Mesenchymal stem cell (in vitro differentiated cells and primary cell): ENCODE measurements around the gene VPS13A.

Experiments used
- DNase-seq: peaks from one replicate; pipeline ENCODE4 v3.0.0-alpha.2; 2013
- H2AFZ ChIP-seq: one replicate; pipeline ENCODE4 v1.6.1; 2013; ENCODE audit warnings: low read depth, mild to moderate bottlenecking, control low read depth, inconsistent platforms, low read length, moderate library complexity
- H2AK5ac ChIP-seq: 2 replicates; pipeline ENCODE4 v1.6.1; 2013; ENCODE audit warnings: low read length, moderate library complexity, mild to moderate bottlenecking, inconsistent platforms; ENCODE audit not compliant: severe bottlenecking
- H2BK120ac ChIP-seq: one replicate; pipeline ENCODE4 v1.6.1; 2013; ENCODE audit warnings: low read depth, mild to moderate bottlenecking, inconsistent platforms, low read length, moderate library complexity
- H2BK12ac ChIP-seq, 2 experiments: one replicate each; pipeline ENCODE4 v1.6.1; 2013; ENCODE audit warnings: inconsistent platforms in 2 of 2, low read length in 2 of 2, mild to moderate bottlenecking in 2 of 2, moderate library complexity in 2 of 2, control low read depth in 1 of 2
- H2BK15ac ChIP-seq: one replicate; pipeline ENCODE4 v1.6.1; 2013; ENCODE audit warnings: mild to moderate bottlenecking, low read depth, inconsistent platforms; ENCODE audit not compliant: poor library complexity, severe bottlenecking
- H2BK5ac ChIP-seq: 2 replicates; pipeline ENCODE4 v1.6.1; 2013; ENCODE audit warnings: low read depth, mild to moderate bottlenecking, low read length, control low read depth, inconsistent platforms; ENCODE audit not compliant: poor library complexity, severe bottlenecking
- H3K14ac ChIP-seq, 2 experiments: one replicate each; pipeline ENCODE4 v1.6.1; 2013; ENCODE audit warnings: inconsistent platforms in 2 of 2, low read length in 2 of 2, control low read depth in 1 of 2, mild to moderate bottlenecking in 1 of 2, moderate library complexity in 1 of 2
- H3K18ac ChIP-seq, 2 experiments: one replicate each; pipeline ENCODE4 v1.6.1; 2013; ENCODE audit warnings: inconsistent platforms in 2 of 2, low read length in 2 of 2, control low read depth in 1 of 2, low read depth in 1 of 2, mild to moderate bottlenecking in 1 of 2
- H3K23ac ChIP-seq, 2 experiments: one replicate each; pipeline ENCODE4 v1.6.1; 2013; ENCODE audit warnings: inconsistent platforms in 2 of 2, low read length in 2 of 2, mild to moderate bottlenecking in 2 of 2, moderate library complexity in 2 of 2, control low read depth in 1 of 2
- H3K27ac ChIP-seq: 2 replicates; pipeline ENCODE4 v1.5.1; 2013; ENCODE audit warnings: mild to moderate bottlenecking, moderate library complexity, low read length, control low read depth, inconsistent platforms; ENCODE audit not compliant: poor library complexity, severe bottlenecking
- H3K27me3 ChIP-seq, 2 experiments: 2 replicates each; pipeline versions ENCODE4 v1.6.1 to v1.7.0; 2013; ENCODE audit warnings: low read length in 2 of 2, mild to moderate bottlenecking in 2 of 2, moderate library complexity in 2 of 2, control low read depth in 1 of 2, inconsistent platforms in 1 of 2; ENCODE audit not compliant: control insufficient read depth in 1 of 2, insufficient read depth in 1 of 2
- H3K36me3 ChIP-seq, 2 experiments: 2 replicates each; pipeline versions ENCODE4 v1.6.1 to v1.7.0; 2013; ENCODE audit warnings: low read length in 2 of 2, control low read depth in 1 of 2, inconsistent platforms in 1 of 2, low read depth in 1 of 2, mild to moderate bottlenecking in 1 of 2; ENCODE audit not compliant: insufficient read depth in 2 of 2, control insufficient read depth in 1 of 2
- H3K4ac ChIP-seq, 2 experiments: one replicate each; pipeline ENCODE4 v1.6.1; 2013; ENCODE audit warnings: inconsistent platforms in 2 of 2, low read length in 2 of 2, mild to moderate bottlenecking in 2 of 2, moderate library complexity in 2 of 2, control low read depth in 1 of 2, low read depth in 1 of 2
- H3K4me1 ChIP-seq: 2 replicates; pipeline ENCODE4 v1.6.1; 2013; ENCODE audit warnings: low read depth, low read length, control low read depth; ENCODE audit not compliant: control insufficient read depth, insufficient read depth
- H3K4me2 ChIP-seq: 2 replicates; pipeline ENCODE4 v1.6.1; 2013; ENCODE audit warnings: low read length, mild to moderate bottlenecking, inconsistent platforms; ENCODE audit not compliant: poor library complexity, severe bottlenecking
- H3K4me3 ChIP-seq, 2 experiments: 2 replicates each; pipeline versions ENCODE4 v1.5.1 to v1.7.0; 2013; ENCODE audit warnings: low read length in 2 of 2, mild to moderate bottlenecking in 2 of 2, control low read depth in 1 of 2, low read depth in 1 of 2; ENCODE audit not compliant: insufficient read depth in 1 of 2
- H3K79me1 ChIP-seq: replicated peaks from 2 replicates; pipeline ENCODE4 v1.6.1; 2013; ENCODE audit warnings: mild to moderate bottlenecking, control low read depth, low read length, inconsistent platforms; ENCODE audit not compliant: poor library complexity, severe bottlenecking
- H3K9ac ChIP-seq: 2 replicates; pipeline ENCODE4 v1.7.0; 2013; ENCODE audit warnings: mild to moderate bottlenecking, low read length, moderate library complexity
- H3K9me3 ChIP-seq: 2 replicates; pipeline ENCODE4 v1.7.0; 2013; ENCODE audit warnings: mild to moderate bottlenecking, low read length; ENCODE audit not compliant: control insufficient read depth
- H4K8ac ChIP-seq: one replicate; pipeline ENCODE4 v1.6.1; 2013; ENCODE audit warnings: inconsistent platforms, mild to moderate bottlenecking, low read length, moderate library complexity
- H4K91ac ChIP-seq: one replicate; pipeline ENCODE4 v1.6.1; 2013; ENCODE audit warnings: mild to moderate bottlenecking, low read length, inconsistent platforms
- WGBS: methylation state at CpG from one replicate; pipeline ENCODE4 v1.1.7; 2013; ENCODE audit warnings: mixed read lengths; 5-methylcytosine and 5-hydroxymethylcytosine counted together

The VPS13A gene

DNA sequence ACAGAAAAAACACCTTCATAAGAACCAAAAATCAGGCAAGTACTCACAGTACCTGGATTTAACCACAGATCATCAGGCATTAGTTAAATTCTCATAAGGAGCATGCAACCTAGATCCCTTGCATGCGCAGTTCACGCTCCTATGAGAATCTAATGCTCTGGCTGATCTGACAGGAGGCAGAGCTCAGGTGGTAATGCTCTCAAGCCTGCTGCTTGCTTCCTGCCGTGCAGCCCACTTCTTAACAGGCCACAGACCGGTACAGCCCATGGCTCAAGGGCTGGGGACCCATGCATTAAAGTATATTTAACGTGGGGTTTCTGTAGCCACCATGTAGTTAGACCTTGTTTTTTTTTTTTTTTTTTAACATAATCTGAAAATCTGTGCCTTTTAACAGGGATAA, 147.7 kb downstream of the VPS13A start:
- H3K4me2 ChIP-seq = no peak overlapping the region
- no peak overlapping the region for H3K14ac ChIP-seq
- no peak overlapping the region for H4K8ac ChIP-seq
- no peak overlapping the region for H2AK5ac ChIP-seq
- H4K91ac ChIP-seq = no peak overlapping the region
- no peak overlapping the region for H2BK5ac ChIP-seq
- no peak overlapping the region for H2BK15ac ChIP-seq
- no peaks in the 10 kb centered on the region for H3K27me3 ChIP-seq
- peaks cover 2% of the 10 kb centered on the region for H3K79me1 ChIP-seq
- H3K23ac ChIP-seq = no peak overlapping the region
- WGBS = 93% methylated on average over 3 of the region's 5 CpGs
- no peak overlapping the region for H2BK120ac ChIP-seq
- no peak overlapping the region for H3K18ac ChIP-seq
- no peak overlapping the region for H2BK12ac ChIP-seq
- peaks cover 5 to 20% of the 10 kb centered on the region in 2 experiments for H3K36me3 ChIP-seq
- no peak overlapping the region for H3K4ac ChIP-seq
- no peak overlapping the region for H2AFZ ChIP-seq
- no peaks in the 10 kb centered on the region for H3K9me3 ChIP-seq
- no peaks in the 10 kb centered on the region for H3K4me1 ChIP-seq
- H3K27ac ChIP-seq = no peak overlapping the region
- H3K4me3 ChIP-seq = no peak overlapping the region
- no peak for DNase-seq
- H3K9ac ChIP-seq = no peak overlapping the region

DNA sequence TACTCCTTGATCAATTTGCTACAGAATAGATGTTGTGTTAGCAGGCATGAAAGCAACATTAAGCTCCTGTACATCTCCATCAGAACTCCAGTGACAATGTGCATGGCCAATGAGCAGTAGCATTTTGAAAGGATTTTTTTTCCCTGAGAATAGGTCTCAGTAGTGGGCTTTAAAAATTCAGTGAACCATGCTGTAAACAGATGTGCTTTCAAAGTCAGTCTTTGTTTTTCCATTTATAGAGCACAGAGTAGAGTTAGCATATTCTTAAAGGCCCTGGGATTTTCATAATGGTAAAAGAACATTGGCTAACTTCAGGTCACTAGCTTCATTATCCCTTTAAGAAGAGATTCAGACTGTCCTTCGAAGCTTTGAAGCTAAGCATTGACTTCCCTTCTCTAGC, 150.8 kb downstream of the VPS13A start:
- WGBS = 100% methylated on average over 1 of the region's 1 CpG
- Histone ChIP-seq H2BK15ac (no peak overlapping the region), H3K4me3 (no peak overlapping the region), H4K8ac (no peak overlapping the region), H3K23ac (no peak overlapping the region), H3K36me3 (peaks cover 5 to 16% of the 10 kb centered on the region in 2 experiments), H3K79me1 (peaks cover 2% of the 10 kb centered on the region), H3K4ac (no peak overlapping the region), H3K27ac (no peak overlapping the region), H2AK5ac (no peak overlapping the region), H2BK5ac (no peak overlapping the region), H3K27me3 (no peaks in the 10 kb centered on the region), H3K9me3 (no peaks in the 10 kb centered on the region), H3K9ac (no peak overlapping the region), H2BK12ac (no peak overlapping the region), H3K18ac (no peak overlapping the region), H3K14ac (no peak overlapping the region), H3K4me2 (no peak overlapping the region), H3K4me1 (no peaks in the 10 kb centered on the region), H2BK120ac (no peak overlapping the region), H4K91ac (no peak overlapping the region), H2AFZ (no peak overlapping the region)
- no peak for DNase-seq

DNA sequence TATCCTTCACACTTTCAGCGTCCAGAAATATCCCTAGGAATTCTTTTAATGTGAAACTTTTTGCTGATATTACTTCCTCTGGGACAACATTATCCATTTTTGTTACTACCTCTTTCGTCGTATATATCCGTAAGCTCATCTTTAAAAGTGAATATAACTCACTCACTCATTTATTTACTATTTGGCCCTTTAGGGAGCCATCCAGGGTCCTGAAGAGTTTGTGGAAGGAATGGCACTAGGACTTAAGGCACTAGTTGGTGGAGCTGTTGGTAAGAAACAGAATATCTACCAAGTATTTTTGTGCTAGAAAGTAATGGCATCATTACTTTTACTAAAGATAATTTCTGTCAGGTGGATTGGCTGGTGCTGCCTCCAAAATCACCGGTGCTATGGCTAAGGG, 192.7 kb downstream of the VPS13A start:
- Histone ChIP-seq H2BK5ac (no peak overlapping the region), H4K8ac (no peak overlapping the region), H3K36me3 (peaks cover 0 to 18% of the 10 kb centered on the region in 2 experiments), H3K27me3 (no peaks in the 10 kb centered on the region), H3K9ac (no peak overlapping the region), H4K91ac (no peak overlapping the region), H3K27ac (no peak overlapping the region), H2AK5ac (no peak overlapping the region), H3K18ac (no peak overlapping the region), H2BK12ac (no peak overlapping the region), H2BK15ac (no peak overlapping the region), H2BK120ac (no peak overlapping the region), H3K23ac (no peak overlapping the region), H3K4me2 (no peak overlapping the region), H3K14ac (no peak overlapping the region), H3K4me1 (no peaks in the 10 kb centered on the region), H3K4me3 (no peak overlapping the region), H3K79me1 (no peaks in the 10 kb centered on the region), H3K4ac (no peak overlapping the region), H2AFZ (no peak overlapping the region), H3K9me3 (peaks cover 3% of the 10 kb centered on the region)
- DNase-seq = no peak
- 100% methylated on average over 2 of the region's 5 CpGs for WGBS

DNA sequence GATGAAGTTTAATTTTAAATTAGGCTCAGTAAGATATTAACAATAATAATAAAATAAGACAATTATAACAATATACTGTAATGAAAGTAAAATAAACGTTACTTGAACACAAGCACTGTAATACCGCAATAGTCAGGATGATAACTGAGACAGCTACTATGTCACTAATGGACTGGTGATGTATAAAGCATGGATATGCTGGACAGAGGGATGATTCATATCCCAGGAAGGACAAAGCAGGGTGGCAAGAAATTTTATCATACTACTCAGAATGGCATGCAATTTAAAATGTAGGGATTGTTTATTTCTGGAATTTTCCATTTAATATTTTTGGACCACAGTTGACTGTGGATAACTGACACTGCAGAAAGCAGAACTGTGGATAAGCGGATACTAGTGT, 196.9 kb downstream of the VPS13A start:
- no peak overlapping the region for H3K18ac ChIP-seq

More for the DNA sequence above, 196.9 kb downstream of the VPS13A start:
- Histone ChIP-seq H3K4me3 (no peak overlapping the region), H4K91ac (no peak overlapping the region), H3K4ac (no peak overlapping the region), H3K9me3 (peaks cover 3% of the 10 kb centered on the region), H2BK12ac (no peak overlapping the region), H2BK120ac (no peak overlapping the region), H3K4me1 (no peaks in the 10 kb centered on the region), H3K36me3 (peaks cover 0 to 18% of the 10 kb centered on the region in 2 experiments), H2BK15ac (no peak overlapping the region), H3K9ac (no peak overlapping the region), H3K79me1 (no peaks in the 10 kb centered on the region), H3K4me2 (no peak overlapping the region), H3K23ac (no peak overlapping the region), H2AK5ac (no peak overlapping the region), H3K14ac (no peak overlapping the region), H4K8ac (no peak overlapping the region), H2BK5ac (no peak overlapping the region), H3K27ac (no peak overlapping the region), H2AFZ (no peak overlapping the region), H3K27me3 (no peaks in the 10 kb centered on the region)
- 94% methylated on average over 2 of the region's 3 CpGs for WGBS
- DNase-seq = no peak
